Measurements from ENCODE around the gene GAS1.

The GAS1 gene

DNA sequence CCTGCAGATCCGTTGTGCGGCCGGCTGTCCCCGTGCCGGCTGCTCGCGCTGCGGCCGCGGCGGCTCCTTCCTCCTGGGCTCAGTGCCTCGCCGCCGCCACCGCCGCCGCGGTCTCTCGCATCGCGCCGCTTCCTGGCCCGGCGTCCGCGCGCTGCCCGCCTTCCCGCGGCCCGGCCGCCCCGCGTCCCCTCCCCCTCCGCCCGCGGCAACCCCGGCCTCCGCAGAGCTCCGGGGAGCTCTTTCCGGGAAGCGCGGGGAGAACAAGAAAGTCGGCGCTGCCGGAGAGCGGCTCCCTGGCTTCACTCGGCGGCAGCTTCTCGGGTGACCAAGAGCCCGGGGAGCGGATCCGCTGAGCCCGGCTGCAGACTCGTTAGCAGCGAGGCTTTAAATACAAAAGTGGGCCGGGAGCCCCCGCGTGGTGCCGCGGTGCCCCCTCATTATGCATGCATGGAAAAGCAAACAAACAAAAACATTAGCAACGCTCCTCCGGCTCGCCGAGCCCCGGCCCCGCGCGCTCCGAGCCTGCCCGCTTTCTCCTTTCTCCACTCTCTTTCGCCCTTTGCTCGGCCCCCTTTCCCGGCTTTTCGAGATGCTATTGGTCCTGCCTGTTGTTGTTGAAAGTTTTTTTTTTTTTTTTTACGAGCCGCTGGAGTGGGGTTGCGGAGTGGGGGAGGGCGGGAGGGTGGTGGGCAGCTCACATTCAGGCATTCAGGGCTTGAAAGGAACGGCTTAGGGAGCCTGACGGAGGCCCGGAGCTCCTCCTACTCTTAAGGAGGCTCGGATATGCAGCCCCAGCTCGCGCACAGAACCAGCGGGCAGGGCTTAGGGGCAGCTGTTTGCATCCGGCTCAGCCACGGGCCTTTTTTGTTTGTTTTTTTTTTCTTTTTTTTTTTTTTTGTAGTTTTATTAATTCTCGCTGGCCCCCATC is at the start of gene GAS1:
Gene GAS1 (minus strand): TSS at position 361 of the 928 bp plus-strand sequence. CDS start 727 bp downstream, outside the sequence.
- DNase-seq, result peak; percentile 73

GRCh38 chr9:86994231-86994630 is 46.9 kb upstream of the GAS1 start:
- no peak for DNase-seq

DNA sequence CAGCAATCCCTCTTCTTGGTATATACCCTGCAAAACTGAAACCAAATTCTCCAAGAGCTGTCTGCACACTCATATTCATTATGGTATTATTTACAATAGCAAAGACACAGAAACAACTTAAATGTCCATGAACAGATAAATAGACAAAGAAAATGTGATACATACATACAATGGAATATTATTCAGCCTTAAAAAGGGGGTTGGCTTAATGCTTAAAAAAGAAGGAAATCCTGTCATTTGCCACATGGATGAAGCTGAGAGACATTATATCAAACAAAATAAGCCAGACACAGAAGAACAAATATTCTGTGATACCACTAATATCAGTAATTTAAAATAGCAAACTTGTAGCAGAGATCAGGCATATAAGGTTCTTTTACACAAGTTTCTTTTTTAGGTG is 46.5 kb upstream of the GAS1 start:
- no peak for DNase-seq

GRCh38 chr9:86991077-86991476 is 43.8 kb upstream of the GAS1 start:
- DNase-seq, result no peak

GRCh38 chr9:86990290-86990689 is 43.0 kb upstream of the GAS1 start:
- no peak for DNase-seq

- no peak for DNase-seq
Observed at GRCh38 chr9:86987900-86988299, 40.6 kb upstream of the GAS1 start.

DNA sequence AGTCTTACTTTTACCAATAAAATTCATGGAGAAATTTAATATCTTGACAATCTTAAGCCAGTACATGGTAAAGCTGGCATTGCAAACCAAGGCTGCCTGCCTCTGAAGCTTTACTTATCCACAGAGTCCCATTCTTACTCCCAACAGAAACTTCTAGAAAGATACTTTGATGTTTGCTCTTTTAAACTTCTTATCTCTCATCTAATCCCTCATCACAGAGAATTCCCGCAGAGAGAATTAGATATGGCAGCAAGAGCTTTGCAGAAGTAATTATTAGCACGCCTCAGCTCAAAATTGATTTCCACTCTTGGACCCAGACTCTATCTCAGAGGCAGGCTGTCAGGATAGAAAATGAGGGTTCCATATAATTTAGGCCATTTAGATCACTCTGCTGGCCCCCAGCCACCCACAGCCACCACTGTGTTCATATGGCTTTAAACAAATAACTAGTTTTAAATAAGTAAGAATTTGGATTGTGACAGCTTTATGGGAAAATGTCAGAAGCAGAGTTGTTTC is 37.9 kb upstream of the GAS1 start:
- no peak for DNase-seq

- DNase-seq, result no peak
Observed at GRCh38 chr9:86983620-86984259, 36.4 kb upstream of the GAS1 start.

GRCh38 chr9:86983249-86983619 is 35.9 kb upstream of the GAS1 start:
- no peak for DNase-seq

GRCh38 chr9:86980802-86981201 is 33.5 kb upstream of the GAS1 start:
- DNase-seq, result no peak

- DNase-seq, result no peak
Observed at GRCh38 chr9:86979657-86980056, 32.4 kb upstream of the GAS1 start.

DNA sequence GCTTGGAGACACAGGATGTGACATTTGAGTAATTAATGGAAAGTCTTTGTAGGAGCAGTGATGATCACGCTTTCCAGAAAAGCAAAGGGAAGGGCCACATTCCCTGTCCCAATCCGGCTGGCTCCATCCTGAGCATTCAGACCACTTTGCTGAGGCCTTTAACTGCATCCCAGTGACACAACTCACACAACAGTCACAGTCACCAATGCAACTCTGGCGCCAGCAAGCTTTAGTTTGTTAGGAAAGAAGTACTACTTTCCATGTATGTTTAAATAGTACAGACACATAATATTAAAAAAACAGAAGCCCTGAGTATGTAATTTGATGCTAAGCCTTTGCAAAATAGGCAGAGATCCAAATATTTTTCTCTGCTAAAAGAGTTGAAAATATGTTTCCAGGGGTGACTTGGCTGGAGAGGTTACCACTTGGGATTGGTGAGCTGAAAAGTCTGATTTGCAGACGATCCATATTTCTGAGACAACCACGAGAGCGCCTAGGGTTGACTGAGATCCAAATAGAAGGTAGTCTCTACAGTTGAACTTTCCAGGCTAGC is 31.7 kb upstream of the GAS1 start:
- no peak for DNase-seq

GRCh38 chr9:86978413-86978812 is 31.1 kb upstream of the GAS1 start:
- no peak for DNase-seq

- DNase-seq, result no peak
Observed at GRCh38 chr9:86977205-86977835, 30.0 kb upstream of the GAS1 start.

DNA sequence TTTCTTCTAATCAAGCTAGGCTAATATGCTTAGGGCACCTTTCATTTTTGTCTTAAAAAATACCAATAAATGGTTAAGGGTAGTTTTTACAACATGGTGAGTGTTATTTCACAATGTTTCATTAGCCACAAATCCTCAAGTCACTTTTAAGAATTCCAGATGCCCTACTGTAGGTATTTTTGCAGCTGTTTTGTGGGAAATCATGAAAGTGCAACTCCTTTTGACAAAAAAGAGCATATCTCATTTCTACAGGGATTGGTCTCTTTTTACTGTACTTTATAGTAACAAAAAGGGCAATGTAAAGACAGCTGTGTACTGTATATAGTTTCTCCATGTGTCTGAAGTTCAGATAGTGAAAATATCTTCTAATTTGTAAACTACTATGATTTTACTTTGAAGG is 28.3 kb upstream of the GAS1 start:
- no peak for DNase-seq

DNA sequence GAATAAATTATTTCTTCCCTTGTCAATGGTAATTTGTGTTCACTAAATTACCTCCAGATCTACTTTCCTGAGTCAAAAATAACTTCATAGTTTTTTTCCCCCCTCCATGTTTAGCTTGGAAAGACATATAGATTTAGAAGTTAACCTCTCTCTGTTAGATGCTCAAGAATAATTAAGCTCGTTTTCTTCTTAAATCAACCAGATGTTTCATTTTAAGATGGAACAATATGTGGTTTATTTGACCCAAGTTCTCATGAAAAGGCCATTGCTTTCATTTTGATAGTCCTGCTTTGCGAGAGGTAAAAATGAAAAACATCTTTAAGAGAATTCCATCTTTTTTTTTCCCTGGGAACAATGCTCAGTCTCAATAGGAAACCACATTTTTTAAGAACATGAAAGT is 27.7 kb upstream of the GAS1 start:
- DNase-seq, result no peak

GRCh38 chr9:86974421-86974820 is 27.1 kb upstream of the GAS1 start:
- no peak for DNase-seq

DNA sequence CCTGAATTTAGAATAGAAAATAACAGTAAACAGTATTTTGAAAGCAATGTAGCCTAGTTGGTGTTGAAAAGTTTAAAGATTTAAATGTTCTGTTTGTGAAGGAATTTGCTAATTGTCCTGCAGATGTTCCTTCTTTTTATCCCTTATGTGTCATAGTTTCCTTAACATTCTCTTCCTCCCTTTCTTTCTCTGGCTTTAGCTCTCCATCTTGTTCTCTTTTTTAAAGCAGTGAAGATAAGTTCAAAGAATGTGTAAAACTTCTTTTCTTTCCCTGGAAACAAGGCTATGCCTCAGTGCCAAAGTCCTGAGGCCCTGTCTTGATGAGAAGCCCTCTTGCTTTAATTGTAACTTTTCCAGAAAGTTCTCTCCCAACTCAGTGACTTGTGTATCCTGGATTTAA is 24.4 kb upstream of the GAS1 start:
- DNase-seq, result no peak

GRCh38 chr9:86968258-86968920 is 21.1 kb upstream of the GAS1 start:
- DNase-seq, result no peak

DNA sequence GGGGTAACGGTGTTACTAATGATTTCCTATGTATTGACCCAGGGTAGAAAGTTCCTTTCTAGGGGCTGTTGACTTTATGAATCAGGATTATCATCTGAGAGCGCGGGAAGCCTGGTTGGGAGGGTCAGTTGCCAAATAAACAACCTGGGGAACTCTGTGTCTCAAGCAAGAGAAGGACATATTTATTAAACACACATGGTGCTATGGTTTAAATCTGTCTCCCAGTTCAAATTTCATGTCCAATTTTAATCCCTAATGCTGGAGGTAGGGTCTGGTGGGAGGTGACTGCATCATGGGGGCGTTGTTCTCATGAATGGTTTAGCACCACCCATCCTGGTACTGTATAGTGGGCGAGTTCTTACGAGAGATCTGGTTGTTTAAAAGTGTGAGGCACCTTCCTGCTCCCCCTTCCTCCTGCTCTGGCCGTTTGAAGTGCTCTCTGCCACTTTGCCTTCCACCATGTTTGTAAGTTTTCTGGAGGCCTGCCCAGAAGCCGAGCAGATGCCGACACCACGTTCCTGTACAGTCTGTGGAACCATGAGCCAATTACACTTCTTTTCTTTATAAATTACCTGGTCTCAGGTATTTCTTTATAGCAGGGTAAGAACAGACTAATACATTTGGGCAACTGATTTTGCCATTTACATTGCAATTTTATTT is 19.7 kb upstream of the GAS1 start:
- no peak for DNase-seq

DNA sequence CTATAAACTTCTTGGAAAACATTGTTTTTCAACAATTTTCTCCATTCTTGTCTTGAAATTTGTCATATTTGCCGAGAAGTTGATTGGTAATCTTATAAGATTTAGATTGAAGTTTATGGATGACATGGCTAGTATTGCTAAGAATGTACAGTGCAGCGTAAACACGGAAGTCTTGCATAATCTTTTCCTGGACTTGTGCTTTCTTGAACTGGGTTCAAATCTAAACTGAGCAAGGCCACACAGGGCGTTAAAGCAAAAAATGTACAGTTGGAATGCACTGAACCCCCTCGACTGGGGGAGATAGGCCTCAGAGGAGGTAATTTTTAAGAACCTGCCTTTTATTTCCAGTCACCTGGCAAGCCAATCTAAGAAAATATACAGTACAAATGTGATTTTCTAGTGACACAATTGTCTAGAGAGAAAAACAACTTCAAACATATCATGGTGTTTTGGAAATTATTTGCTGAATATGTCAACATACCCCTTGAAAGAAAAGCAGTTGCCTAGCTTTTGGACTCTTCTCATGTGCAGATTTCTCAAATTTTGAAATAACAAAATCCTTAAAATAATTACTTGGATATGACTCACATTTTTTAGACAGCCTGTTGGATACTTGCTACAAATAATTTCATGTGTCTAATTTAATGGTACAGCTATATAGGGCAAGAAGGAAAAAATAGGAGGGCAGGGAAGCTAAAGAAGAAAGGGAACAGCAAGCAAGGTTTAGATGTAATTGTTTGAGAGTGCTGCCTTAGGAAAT is 18.5 kb upstream of the GAS1 start:
- no peak for DNase-seq

Measured in activated CD4-positive, alpha-beta T cell treated with anti-CD3 and anti-CD28 coated beads, Interleukin-2, Interleukin-6, amounts not matched to agents 100 ng/mL and 50 ng/mL, durations not matched to agents 16 hours and 8 hours (primary cell).